ENCODE measurements around the gene ARHGAP19.

The ARHGAP19 gene, protein sequence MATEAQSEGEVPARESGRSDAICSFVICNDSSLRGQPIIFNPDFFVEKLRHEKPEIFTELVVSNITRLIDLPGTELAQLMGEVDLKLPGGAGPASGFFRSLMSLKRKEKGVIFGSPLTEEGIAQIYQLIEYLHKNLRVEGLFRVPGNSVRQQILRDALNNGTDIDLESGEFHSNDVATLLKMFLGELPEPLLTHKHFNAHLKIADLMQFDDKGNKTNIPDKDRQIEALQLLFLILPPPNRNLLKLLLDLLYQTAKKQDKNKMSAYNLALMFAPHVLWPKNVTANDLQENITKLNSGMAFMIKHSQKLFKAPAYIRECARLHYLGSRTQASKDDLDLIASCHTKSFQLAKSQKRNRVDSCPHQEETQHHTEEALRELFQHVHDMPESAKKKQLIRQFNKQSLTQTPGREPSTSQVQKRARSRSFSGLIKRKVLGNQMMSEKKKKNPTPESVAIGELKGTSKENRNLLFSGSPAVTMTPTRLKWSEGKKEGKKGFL

DNA sequence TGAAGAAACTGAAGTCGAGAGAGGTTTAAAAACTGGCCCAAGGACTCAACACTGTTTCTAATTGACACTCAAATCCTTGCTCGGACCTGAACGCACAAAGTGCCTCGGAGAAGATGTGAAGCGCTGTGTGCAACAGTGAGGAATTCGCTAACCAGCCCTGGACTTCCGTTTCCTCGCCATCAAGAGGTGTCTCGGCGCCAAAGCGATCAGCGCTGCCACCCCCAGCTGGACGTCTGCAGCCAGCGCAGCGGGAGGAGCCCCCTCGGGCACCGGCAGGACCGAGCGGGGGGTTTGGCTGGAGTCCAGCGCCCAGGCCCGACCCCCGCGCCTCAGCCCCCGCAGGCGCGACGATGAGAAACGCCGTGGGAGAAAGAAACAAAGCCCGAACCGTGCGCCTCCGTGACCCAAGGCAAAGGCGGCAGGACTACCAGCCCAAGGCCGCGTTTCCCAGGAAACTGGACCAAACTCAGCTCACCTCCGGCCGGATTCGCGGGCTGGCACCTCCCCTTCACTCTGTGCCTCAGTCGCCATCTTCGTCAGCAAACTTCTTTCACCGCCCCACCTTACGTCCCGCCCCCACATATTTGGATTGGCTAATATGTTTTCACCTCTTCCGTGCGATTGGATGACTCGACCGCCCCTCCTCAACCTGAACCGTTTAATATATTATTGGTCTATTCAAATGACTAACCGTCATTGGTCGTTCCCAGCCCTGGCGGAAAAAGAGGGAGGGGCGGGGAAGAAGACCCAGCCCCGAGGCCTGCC is at the start of gene ARHGAP19:
ARHGAP19 (minus strand) TSS at position 541 of the 765 bp plus-strand sequence; CDS start at position 531, 10 bp downstream.
- POLR2A ChIA-PET, result interaction anchor here (0.6 to 2.9 kb wide), 12 partner anchors 9 to 459 kb away, joined by 3 to 20 read pairs (median 4); partner anchors contain the start of gene FRAT1
- DNase-seq (ENCODE audit: extremely low spot score), result peak; percentile 96
- CTCF ChIA-PET, result interaction anchor here (0.6 to 2.2 kb wide), 4 partner anchors 10 to 107 kb away, joined by 3 to 17 read pairs (median 3); no protein-coding TSS in a partner anchor
- TF ChIP-seq FOXA1 (IDR thresholded peaks at IDR 0.05), result no peak
- TF ChIP-seq TARDBP (IDR thresholded peaks at IDR 0.05), result no peak
- TF ChIP-seq LEF1 (IDR thresholded peaks at IDR 0.05; ENCODE audit: borderline replicate concordance), result no peak
- TF ChIP-seq SUZ12 (IDR thresholded peaks at IDR 0.05), result no peak
- peak; percentile 50; the same call in 1 of the 2 replicates for TF ChIP-seq FOXM1 (IDR thresholded peaks at IDR 0.05; ENCODE audit: borderline replicate concordance)
- no peak for TF ChIP-seq ELF4 (IDR thresholded peaks at IDR 0.05)
- TF ChIP-seq, protein P1, sequence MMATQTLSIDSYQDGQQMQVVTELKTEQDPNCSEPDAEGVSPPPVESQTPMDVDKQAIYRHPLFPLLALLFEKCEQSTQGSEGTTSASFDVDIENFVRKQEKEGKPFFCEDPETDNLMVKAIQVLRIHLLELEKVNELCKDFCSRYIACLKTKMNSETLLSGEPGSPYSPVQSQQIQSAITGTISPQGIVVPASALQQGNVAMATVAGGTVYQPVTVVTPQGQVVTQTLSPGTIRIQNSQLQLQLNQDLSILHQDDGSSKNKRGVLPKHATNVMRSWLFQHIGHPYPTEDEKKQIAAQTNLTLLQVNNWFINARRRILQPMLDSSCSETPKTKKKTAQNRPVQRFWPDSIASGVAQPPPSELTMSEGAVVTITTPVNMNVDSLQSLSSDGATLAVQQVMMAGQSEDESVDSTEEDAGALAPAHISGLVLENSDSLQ (IDR thresholded peaks at IDR 0.05), result peak; percentile 99

DNA sequence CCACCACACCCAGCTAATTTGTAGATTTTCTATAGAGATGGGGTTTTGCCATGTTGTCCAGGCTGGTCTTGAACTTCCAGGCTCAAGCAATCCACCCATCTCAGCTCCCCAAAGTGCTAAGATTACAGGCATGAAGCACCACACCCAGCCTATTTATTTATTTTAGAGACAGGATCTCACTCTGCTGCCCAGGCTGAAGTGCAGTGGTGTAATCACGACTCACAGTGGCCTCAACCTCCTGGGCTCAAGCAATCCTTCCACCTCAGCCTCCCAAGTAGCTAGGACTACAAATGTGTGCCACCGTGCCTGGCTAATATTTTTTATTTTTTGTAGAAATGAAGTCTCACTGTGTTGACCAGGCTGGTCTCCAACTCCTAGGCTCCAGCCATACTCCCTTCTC is 49.0 kb upstream of the ARHGAP19 start:
- no peak for DNase-seq (ENCODE audit: extremely low spot score)
- ChIA-PET POLR2A (interaction anchor here (1.5 kb wide), 1 partner anchor 49 kb away, joined by 4 read pairs; the partner anchor contains the start of gene ARHGAP19), CTCF (no interaction called here)
- no peak for TF ChIP-seq BHLHE40 (IDR thresholded peaks at IDR 0.05; ENCODE audit: borderline replicate concordance)
- no peak for TF ChIP-seq ZNF384 (IDR thresholded peaks at IDR 0.05)
- no peak for TF ChIP-seq ARNT (IDR thresholded peaks at IDR 0.05)
- no peak for TF ChIP-seq FOXA1 (IDR thresholded peaks at IDR 0.05)
- no peak for TF ChIP-seq ELF4 (IDR thresholded peaks at IDR 0.05)
- TF ChIP-seq, protein P1 (IDR thresholded peaks at IDR 0.05), result no peak
- TF ChIP-seq L3MBTL2 (conservative IDR thresholded peaks at IDR 0.05), result no peak
- no peak for TF ChIP-seq NFRKB (IDR thresholded peaks at IDR 0.05)
- no peak for TF ChIP-seq FOXM1 (IDR thresholded peaks at IDR 0.05; ENCODE audit: borderline replicate concordance)
- TF ChIP-seq SUZ12 (IDR thresholded peaks at IDR 0.05), result no peak
- no peak for TF ChIP-seq FOXK2 (IDR thresholded peaks at IDR 0.05)
- no peak for TF ChIP-seq LEF1 (IDR thresholded peaks at IDR 0.05; ENCODE audit: borderline replicate concordance)
- TF ChIP-seq HDGF (IDR thresholded peaks at IDR 0.05; ENCODE audit: borderline replicate concordance), result no peak

DNA sequence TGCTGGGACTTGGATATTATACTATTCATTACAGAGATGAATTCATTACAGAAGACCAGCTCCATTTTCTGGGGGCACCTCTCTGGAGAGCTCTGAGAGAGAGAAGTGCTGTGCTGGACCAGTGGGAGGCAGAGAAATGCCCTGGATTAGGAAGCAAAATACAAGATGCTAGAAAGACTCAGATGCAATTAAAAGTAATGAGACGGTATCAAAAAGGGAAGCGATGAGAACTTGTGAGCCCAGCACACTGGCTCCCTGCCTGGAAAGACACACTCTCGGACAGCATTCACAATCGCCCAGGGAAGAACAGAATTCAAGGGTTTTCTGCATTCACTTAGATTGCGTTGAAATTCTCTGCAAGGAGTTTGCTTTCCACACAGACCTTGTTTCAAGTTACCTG is 45.6 kb upstream of the ARHGAP19 start:
- CTCF ChIA-PET, result interaction anchor here (0.7 kb wide), 1 partner anchor 116 kb away, joined by 3 read pairs; no protein-coding TSS in a partner anchor
- TF ChIP-seq ELF4 (IDR thresholded peaks at IDR 0.05), result no peak
- TF ChIP-seq FOXM1 (IDR thresholded peaks at IDR 0.05; ENCODE audit: borderline replicate concordance), result no peak
- TF ChIP-seq HDGF (IDR thresholded peaks at IDR 0.05; ENCODE audit: borderline replicate concordance), result no peak
- no peak for TF ChIP-seq L3MBTL2 (conservative IDR thresholded peaks at IDR 0.05)
- no peak for TF ChIP-seq ZNF384 (IDR thresholded peaks at IDR 0.05)
- no peak for TF ChIP-seq BHLHE40 (IDR thresholded peaks at IDR 0.05; ENCODE audit: borderline replicate concordance)
- TF ChIP-seq LEF1 (IDR thresholded peaks at IDR 0.05; ENCODE audit: borderline replicate concordance), result no peak
- TF ChIP-seq FOXK2 (IDR thresholded peaks at IDR 0.05), result no peak
- TF ChIP-seq TARDBP (IDR thresholded peaks at IDR 0.05), result no peak
- no peak for TF ChIP-seq SUZ12 (IDR thresholded peaks at IDR 0.05)
- TF ChIP-seq SP1 (IDR thresholded peaks at IDR 0.05), result no peak
- TF ChIP-seq NFRKB (IDR thresholded peaks at IDR 0.05), result no peak
- TF ChIP-seq, protein P1 (IDR thresholded peaks at IDR 0.05), result no peak
- DNase-seq (ENCODE audit: extremely low spot score), result no peak
- POLR2A ChIA-PET, result interaction anchor here (0.9 kb wide), 1 partner anchor 46 kb away, joined by 3 read pairs; the partner anchor contains the start of gene ARHGAP19

DNA sequence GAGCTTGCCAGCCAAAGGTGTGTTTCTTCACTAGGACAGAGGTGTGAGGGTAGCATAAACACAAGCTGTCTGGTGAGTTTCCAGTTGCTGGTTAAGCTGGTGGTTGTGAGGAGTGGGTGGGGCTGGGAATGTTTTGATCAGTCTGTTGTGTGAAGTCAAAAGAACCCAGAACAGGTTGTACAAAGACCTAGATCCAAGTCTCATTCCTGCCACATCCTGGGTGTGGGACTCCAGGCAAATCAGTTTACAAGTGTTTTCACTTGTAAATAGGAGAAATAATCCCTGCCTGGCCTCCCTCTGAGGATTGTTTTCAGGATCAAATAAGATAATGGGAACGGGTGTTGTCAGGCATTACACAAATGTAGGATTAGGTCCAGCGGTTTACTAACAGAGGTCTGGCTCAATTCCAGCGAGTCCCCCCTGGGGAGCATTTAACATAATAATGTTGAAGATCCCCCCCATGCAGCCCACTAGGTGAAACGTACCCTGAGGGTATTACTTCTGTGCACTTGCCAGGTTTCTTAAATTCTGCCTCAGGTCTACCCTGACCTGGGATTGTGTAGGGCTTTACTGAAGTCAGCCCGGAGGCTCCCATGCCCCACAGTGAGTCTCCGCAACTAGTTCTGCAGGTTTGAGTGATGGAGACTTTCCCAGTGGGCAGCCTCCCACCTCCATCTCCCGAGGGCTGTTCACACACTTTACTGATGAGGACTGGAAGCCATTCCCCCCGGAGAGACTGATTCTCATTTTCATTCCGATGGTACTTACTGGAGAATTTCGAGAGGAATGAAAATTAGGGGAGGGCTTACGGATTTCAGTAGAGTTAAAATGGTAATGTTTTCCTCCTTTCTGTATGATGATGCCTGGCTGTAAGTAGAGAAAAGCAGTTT is 44.8 kb upstream of the ARHGAP19 start:
- POLR2A ChIA-PET, result interaction anchor here (1.1 kb wide), 1 partner anchor 18 kb away, joined by 5 read pairs; the partner anchor contains the start of gene FRAT1
- CTCF ChIA-PET, result no interaction called here

More for the DNA sequence above, 44.8 kb upstream of the ARHGAP19 start:
- TF ChIP-seq NFRKB (IDR thresholded peaks at IDR 0.05), result no peak
- no peak for TF ChIP-seq FOXA1 (IDR thresholded peaks at IDR 0.05)
- no peak for TF ChIP-seq LEF1 (IDR thresholded peaks at IDR 0.05; ENCODE audit: borderline replicate concordance)
- TF ChIP-seq SUZ12 (IDR thresholded peaks at IDR 0.05), result no peak
- TF ChIP-seq ARNT (IDR thresholded peaks at IDR 0.05), result no peak
- TF ChIP-seq HDGF (IDR thresholded peaks at IDR 0.05; ENCODE audit: borderline replicate concordance), result no peak
- TF ChIP-seq FOXK2 (IDR thresholded peaks at IDR 0.05), result no peak
- TF ChIP-seq, protein P1 (IDR thresholded peaks at IDR 0.05), result no peak
- no peak for TF ChIP-seq FOXM1 (IDR thresholded peaks at IDR 0.05; ENCODE audit: borderline replicate concordance)
- TF ChIP-seq SP1 (IDR thresholded peaks at IDR 0.05), result no peak
- no peak for TF ChIP-seq ZNF384 (IDR thresholded peaks at IDR 0.05)
- TF ChIP-seq L3MBTL2 (conservative IDR thresholded peaks at IDR 0.05), result no peak
- TF ChIP-seq ELF4 (IDR thresholded peaks at IDR 0.05), result no peak
- no peak for TF ChIP-seq BHLHE40 (IDR thresholded peaks at IDR 0.05; ENCODE audit: borderline replicate concordance)
- TF ChIP-seq TARDBP (IDR thresholded peaks at IDR 0.05), result no peak
- no peak for DNase-seq (ENCODE audit: extremely low spot score)
